Activated CD4-positive, alpha-beta T cell treated with anti-CD3 and anti-CD28 coated beads, Interleukin-2, amount 10 ng/mL, durations not matched to agents 7 days and 5 days (primary cell): ENCODE results near the gene CCDC12. TPM values are rescaled to one million over a fixed set of nuclear protein-coding genes. Genes with fewer than 3 reads are reported as not detected.

Experiments used
- CTCF ChIA-PET: fragments of 350-600 bp; sonication (Branson Sonifier 250); formaldehyde crosslinking; loops from one replicate; lab custom pipeline; 2021; ENCODE audit warnings: antibody characterized with exemption; lab: Charles Lee
- POLR2A ChIA-PET: fragments of 350-600 bp; sonication (Branson Sonifier 250); formaldehyde crosslinking; loops from one replicate; lab custom pipeline; 2021; ENCODE audit warnings: antibody characterized with exemption; lab: Charles Lee
- DNase-seq: peaks from one replicate; pipeline ENCODE4 v3.0.0-alpha.2; 2020
- H3K27ac Mint-ChIP-seq: one replicate; pipeline ENCODE4 v1.8.0; 2021; ENCODE audit warnings: mild to moderate bottlenecking, moderate library complexity, mixed read lengths
- H3K27me3 Mint-ChIP-seq: one replicate; pipeline ENCODE4 v1.8.0; 2021; ENCODE audit warnings: mixed read lengths
- H3K36me3 Mint-ChIP-seq: one replicate; pipeline ENCODE4 v1.8.0; 2021; ENCODE audit warnings: low read depth, mixed read lengths
- H3K4me1 Mint-ChIP-seq: one replicate; pipeline ENCODE4 v1.8.0; 2021; ENCODE audit warnings: mixed read lengths
- H3K4me3 Mint-ChIP-seq: one replicate; pipeline ENCODE4 v1.8.0; 2021; ENCODE audit warnings: mild to moderate bottlenecking, moderate library complexity, mixed read lengths
- H3K9me3 Mint-ChIP-seq: one replicate; pipeline ENCODE4 v1.8.0; 2021; ENCODE audit warnings: mixed read lengths
- total RNA-seq, 2 experiments: library from RNA; stranded (reverse); gene quantifications; one replicate each; pipeline ENCODE4 v1.2.3, GENCODE V29; 2021

Gene CCDC12
- total RNA-seq, 2 experiments from 2014 or later = 48.7 to 56.1 TPM

- CTCF ChIA-PET = interaction anchor here (1.6 kb wide), 1 partner anchor 15 kb away, joined by 3 read pairs; the partner anchor contains the start of gene MYL3
- peaks cover 5% of the 10 kb centered on the region for H3K4me1 Mint-ChIP-seq
- H3K36me3 Mint-ChIP-seq = no peaks in the 10 kb centered on the region
- no peak overlapping the region for H3K27ac Mint-ChIP-seq
- H3K4me3 Mint-ChIP-seq = no peak overlapping the region
- H3K27me3 Mint-ChIP-seq = peaks cover 46% of the 10 kb centered on the region
- POLR2A ChIA-PET = no interaction called here
- H3K9me3 Mint-ChIP-seq = no peaks in the 10 kb centered on the region
- no peak for DNase-seq
These were observed 97.6 kb downstream of the CCDC12 start for GRCh38 chr3:46878781-46879436.

GRCh38 chr3:46877406-46878125 lies 99.0 kb downstream of the CCDC12 start, which contains the start of gene PTH1R:
TSS of gene PTH1R (plus strand) at chr3:46877721. CDS start at chr3:46883560, 5,839 bp downstream.
- Mint-ChIP-seq H3K4me1 (peaks cover 4% of the 10 kb centered on the region), H3K4me3 (no peak within 1 kb of the TSS), H3K36me3 (no peaks in the 10 kb centered on the region), H3K27ac (no peak within 1 kb of the TSS), H3K9me3 (no peaks in the 10 kb centered on the region), H3K27me3 (peaks cover 37% of the 10 kb centered on the region)
- no peak for DNase-seq
- ChIA-PET POLR2A (interaction anchor here (0.6 kb wide), 1 partner anchor 21 kb away, joined by 3 read pairs; no protein-coding TSS in a partner anchor), CTCF (interaction anchor here (1.4 to 1.6 kb wide), 2 partner anchors 9 to 14 kb away, joined by 3 to 5 read pairs; partner anchors contain the start of gene MYL3)

- Mint-ChIP-seq H3K27me3 (peaks cover 31% of the 10 kb centered on the region), H3K27ac (no peak overlapping the region), H3K4me1 (peaks cover 2% of the 10 kb centered on the region), H3K36me3 (no peaks in the 10 kb centered on the region), H3K9me3 (no peaks in the 10 kb centered on the region), H3K4me3 (no peak overlapping the region)
- CTCF ChIA-PET = interaction anchor here (1.4 kb wide), 2 partner anchors 8 to 10 kb away, joined by 4 to 5 read pairs; no protein-coding TSS in a partner anchor
- POLR2A ChIA-PET = no interaction called here
- no peak for DNase-seq
These were observed 99.9 kb downstream of the CCDC12 start for GRCh38 chr3:46876313-46877300.

GRCh38 chr3:46875560-46875959 lies 101.0 kb downstream of the CCDC12 start:
- Mint-ChIP-seq H3K4me3 (no peak overlapping the region), H3K36me3 (no peaks in the 10 kb centered on the region), H3K9me3 (no peaks in the 10 kb centered on the region), H3K27me3 (peaks cover 22% of the 10 kb centered on the region), H3K4me1 (peaks cover 2% of the 10 kb centered on the region), H3K27ac (no peak overlapping the region)
- ChIA-PET CTCF (interaction anchor here (1.4 kb wide), 1 partner anchor 9 kb away, joined by 4 read pairs; no protein-coding TSS in a partner anchor), POLR2A (no interaction called here)
- DNase-seq = no peak

GRCh38 chr3:46874430-46874829 lies 102.1 kb downstream of the CCDC12 start:
- peaks cover 2% of the 10 kb centered on the region for H3K4me1 Mint-ChIP-seq
- no peaks in the 10 kb centered on the region for H3K36me3 Mint-ChIP-seq
- no peak for DNase-seq
- CTCF ChIA-PET = interaction anchor here (0.9 kb wide), 1 partner anchor 24 kb away, joined by 3 read pairs; no protein-coding TSS in a partner anchor
- H3K9me3 Mint-ChIP-seq = no peaks in the 10 kb centered on the region
- POLR2A ChIA-PET = no interaction called here
- H3K4me3 Mint-ChIP-seq = no peak overlapping the region
- H3K27ac Mint-ChIP-seq = no peak overlapping the region
- H3K27me3 Mint-ChIP-seq = peaks cover 11% of the 10 kb centered on the region

- Mint-ChIP-seq H3K27ac (no peak overlapping the region), H3K9me3 (no peaks in the 10 kb centered on the region), H3K4me1 (peaks cover 2% of the 10 kb centered on the region), H3K36me3 (no peaks in the 10 kb centered on the region), H3K4me3 (no peak overlapping the region), H3K27me3 (peaks cover 7% of the 10 kb centered on the region)
- CTCF ChIA-PET = no interaction called here
- POLR2A ChIA-PET = no interaction called here
- DNase-seq = no peak
These were observed 103.0 kb downstream of the CCDC12 start for GRCh38 chr3:46873521-46873920.

Other genes with a start within 250 kb of the CCDC12 start
- gene MYL3, start 113.3 kb downstream of the CCDC12 start, total RNA-seq = not detected
- gene PTH1R, start 99.0 kb downstream of the CCDC12 start, total RNA-seq = not detected
- 100 to 1,000 TPM; 194 to 212 TPM for gene NBEAL2, start 2.9 kb upstream of the CCDC12 start, total RNA-seq
- 10 to 100 TPM; 44.4 to 48.3 TPM for gene SETD2, start 187.4 kb upstream of the CCDC12 start, total RNA-seq